ENCODE data around the gene SUOX.
"Not testable (repeated sequence)": the region's sequence is repeated elsewhere in the genome, so short reads cannot be mapped to it uniquely, and the experiment has no call there.

The SUOX gene

GRCh38 chr12:56040963-56041551, 44.0 kb downstream of the SUOX start:
- H3K36me3 ChIP-seq (ENCODE audit: control insufficient read depth, insufficient read depth, low read length), result peaks cover 10% of the 10 kb centered on the region
- H3K27me3 ChIP-seq (replicated peaks; ENCODE audit: control insufficient read depth, insufficient read depth, low read length), result no peaks in the 10 kb centered on the region
- DNase-seq (ENCODE audit: extremely low read depth, insufficient read length), result no peak
- TF ChIP-seq CTCF (IDR thresholded peaks at IDR 0.05; ENCODE audit: insufficient read depth, low read length, poor library complexity, severe bottlenecking), result no peak
- H3K4me3 ChIP-seq (replicated peaks; ENCODE audit: low read depth, low read length), result peak overlapping the region; percentile 99

GRCh38 chr12:56041552-56042429, 44.7 kb downstream of the SUOX start, which contains the start of gene RPS26:
TSS of gene RPS26 (plus strand) at chr12:56041918. CDS start at chr12:56042167, 249 bp downstream.
- Histone ChIP-seq H3K27me3 (replicated peaks; ENCODE audit: control insufficient read depth, insufficient read depth, low read length) (no peaks in the 10 kb centered on the region), H3K4me3 (replicated peaks; ENCODE audit: low read depth, low read length) (peak within 1 kb of the TSS; percentile 99), H3K36me3 (ENCODE audit: control insufficient read depth, insufficient read depth, low read length) (peaks cover 10% of the 10 kb centered on the region)
- DNase-seq (ENCODE audit: extremely low read depth, insufficient read length), result peak; percentile 92
- TF ChIP-seq CTCF (IDR thresholded peaks at IDR 0.05; ENCODE audit: insufficient read depth, low read length, poor library complexity, severe bottlenecking), result peak; percentile 69

- H3K27me3 ChIP-seq (replicated peaks; ENCODE audit: control insufficient read depth, insufficient read depth, low read length); DNase-seq (ENCODE audit: extremely low read depth, insufficient read length); H3K36me3 ChIP-seq (ENCODE audit: control insufficient read depth, insufficient read depth, low read length): not testable (repeated sequence)
- peak overlapping the region; percentile 99 for H3K4me3 ChIP-seq (replicated peaks; ENCODE audit: low read depth, low read length)
These were observed 45.3 kb downstream of the SUOX start for GRCh38 chr12:56042430-56042813.

GRCh38 chr12:56042843-56043242, 45.8 kb downstream of the SUOX start:
- no peak for TF ChIP-seq CTCF (IDR thresholded peaks at IDR 0.05; ENCODE audit: insufficient read depth, low read length, poor library complexity, severe bottlenecking)
- Histone ChIP-seq H3K27me3 (replicated peaks; ENCODE audit: control insufficient read depth, insufficient read depth, low read length) (no peaks in the 10 kb centered on the region), H3K4me3 (replicated peaks; ENCODE audit: low read depth, low read length) (peak overlapping the region; percentile 99), H3K36me3 (ENCODE audit: control insufficient read depth, insufficient read depth, low read length) (peaks cover 10% of the 10 kb centered on the region)
- no peak for DNase-seq (ENCODE audit: extremely low read depth, insufficient read length)

GRCh38 chr12:56046027-56046780, 49.1 kb downstream of the SUOX start:
- DNase-seq (ENCODE audit: extremely low read depth, insufficient read length), result no peak
- H3K27me3 ChIP-seq (replicated peaks; ENCODE audit: control insufficient read depth, insufficient read depth, low read length), result no peaks in the 10 kb centered on the region
- TF ChIP-seq CTCF (IDR thresholded peaks at IDR 0.05; ENCODE audit: insufficient read depth, low read length, poor library complexity, severe bottlenecking), result no peak
- H3K36me3 ChIP-seq (ENCODE audit: control insufficient read depth, insufficient read depth, low read length), result peaks cover 10% of the 10 kb centered on the region
- H3K4me3 ChIP-seq (replicated peaks; ENCODE audit: low read depth, low read length), result no peak overlapping the region

Measured in GM06990 (cell line).